Activated CD4-positive, alpha-beta memory T cell treated with anti-CD3 and anti-CD28 coated beads, Interleukin-2, amount 10 ng/mL, durations not matched to agents 7 days and 5 days (primary cell): ENCODE results near the gene ACSL4. TPM values are rescaled to one million over a fixed set of nuclear protein-coding genes. Genes with fewer than 3 reads are reported as not detected.
"Not testable (repeated sequence)": the region's sequence is repeated elsewhere in the genome, so short reads cannot be mapped to it uniquely, and the experiment has no call there.

Experiments
- CTCF ChIA-PET: fragments of 350-600 bp; sonication (Branson Sonifier 250); formaldehyde crosslinking; loops from one replicate; lab custom pipeline; 2021; ENCODE audit warnings: antibody characterized with exemption, inconsistent platforms; lab: Charles Lee
- POLR2A ChIA-PET: fragments of 350-600 bp; sonication (Branson Sonifier 250); formaldehyde crosslinking; loops from one replicate; lab custom pipeline; 2021; ENCODE audit warnings: antibody characterized with exemption; lab: Charles Lee
- DNase-seq: peaks from one replicate; pipeline ENCODE4 v3.0.0-alpha.2; 2020
- H3K27ac Mint-ChIP-seq: one replicate; pipeline ENCODE4 v1.8.0; 2021; ENCODE audit warnings: mild to moderate bottlenecking, mixed read lengths
- H3K27me3 Mint-ChIP-seq: one replicate; pipeline ENCODE4 v1.8.0; 2021; ENCODE audit warnings: mixed read lengths
- H3K36me3 Mint-ChIP-seq: one replicate; pipeline ENCODE4 v1.8.0; 2021; ENCODE audit warnings: low read depth, mixed read lengths
- H3K4me1 Mint-ChIP-seq: one replicate; pipeline ENCODE4 v1.8.0; 2021; ENCODE audit warnings: mixed read lengths
- H3K4me3 Mint-ChIP-seq: one replicate; pipeline ENCODE4 v1.8.0; 2021; ENCODE audit warnings: mild to moderate bottlenecking, mixed read lengths
- H3K9me3 Mint-ChIP-seq: one replicate; pipeline ENCODE4 v1.8.0; 2021; ENCODE audit warnings: mixed read lengths
- total RNA-seq, 2 experiments: library from RNA; stranded (reverse); gene quantifications; one replicate each; pipeline ENCODE4 v1.2.3, GENCODE V29; 2021

Gene ACSL4
- total RNA-seq, 2 experiments from 2014 or later, result 62.1 to 64.9 TPM

- H3K4me3 Mint-ChIP-seq, result no peak overlapping the region
- CTCF ChIA-PET, result no interaction called here
Observed at GRCh38 chrX:109749207-109749606, 16.1 kb upstream of the ACSL4 start.

GRCh38 chrX:109747681-109748080 lies 14.6 kb upstream of the ACSL4 start:
- CTCF ChIA-PET, result no interaction called here
- Mint-ChIP-seq H3K4me1 (no peaks in the 10 kb centered on the region), H3K4me3 (no peak overlapping the region), H3K36me3 (no peaks in the 10 kb centered on the region), H3K9me3 (no peaks in the 10 kb centered on the region), H3K27ac (no peak overlapping the region), H3K27me3 (no peaks in the 10 kb centered on the region)
- POLR2A ChIA-PET, result no interaction called here
- DNase-seq, result no peak

More at GRCh38 chrX:109749207-109749606, 16.1 kb upstream of the ACSL4 start:
- H3K27ac Mint-ChIP-seq, result no peak overlapping the region
- H3K27me3 Mint-ChIP-seq, result no peaks in the 10 kb centered on the region
- no peaks in the 10 kb centered on the region for H3K9me3 Mint-ChIP-seq
- DNase-seq, result no peak
- no peaks in the 10 kb centered on the region for H3K36me3 Mint-ChIP-seq
- H3K4me1 Mint-ChIP-seq, result no peaks in the 10 kb centered on the region
- POLR2A ChIA-PET, result no interaction called here

GRCh38 chrX:109742722-109743121 lies 9.7 kb upstream of the ACSL4 start:
- H3K27me3 Mint-ChIP-seq, result no peaks in the 10 kb centered on the region
- DNase-seq, result no peak
- H3K36me3 Mint-ChIP-seq, result no peaks in the 10 kb centered on the region
- H3K4me1 Mint-ChIP-seq, result no peaks in the 10 kb centered on the region
- no peaks in the 10 kb centered on the region for H3K9me3 Mint-ChIP-seq
- no peak overlapping the region for H3K4me3 Mint-ChIP-seq
- no peak overlapping the region for H3K27ac Mint-ChIP-seq
- CTCF ChIA-PET, result no interaction called here
- POLR2A ChIA-PET, result no interaction called here

GRCh38 chrX:109740896-109741295 lies 7.8 kb upstream of the ACSL4 start:
- CTCF ChIA-PET, DNase-seq, H3K36me3 Mint-ChIP-seq, H3K9me3 Mint-ChIP-seq, H3K4me1 Mint-ChIP-seq, H3K27ac Mint-ChIP-seq, H3K27me3 Mint-ChIP-seq, POLR2A ChIA-PET, H3K4me3 Mint-ChIP-seq: not testable (repeated sequence)

- ChIA-PET CTCF (no interaction called here), POLR2A (no interaction called here)
- Mint-ChIP-seq H3K27me3 (no peaks in the 10 kb centered on the region), H3K4me3 (no peak overlapping the region), H3K9me3 (no peaks in the 10 kb centered on the region), H3K36me3 (no peaks in the 10 kb centered on the region), H3K27ac (no peak overlapping the region), H3K4me1 (no peaks in the 10 kb centered on the region)
- no peak for DNase-seq
Observed at GRCh38 chrX:109740433-109740809, 7.4 kb upstream of the ACSL4 start.

GRCh38 chrX:109739625-109740432 lies 6.8 kb upstream of the ACSL4 start:
- CTCF ChIA-PET, result no interaction called here
- H3K9me3 Mint-ChIP-seq, result no peaks in the 10 kb centered on the region

GRCh38 chrX:109735202-109735744 lies 2.2 kb upstream of the ACSL4 start:
- ChIA-PET POLR2A (no interaction called here), CTCF (interaction anchor here (2.4 to 2.5 kb wide), 2 partner anchors 22 to 156 kb away, joined by 7 to 9 read pairs; no protein-coding TSS in a partner anchor)
- no peak overlapping the region for H3K4me3 Mint-ChIP-seq
- H3K27ac Mint-ChIP-seq, result no peak overlapping the region
- DNase-seq, result no peak
- no peaks in the 10 kb centered on the region for H3K27me3 Mint-ChIP-seq
- no peaks in the 10 kb centered on the region for H3K9me3 Mint-ChIP-seq
- peaks cover 17% of the 10 kb centered on the region for H3K4me1 Mint-ChIP-seq
- peaks cover 11% of the 10 kb centered on the region for H3K36me3 Mint-ChIP-seq

More at GRCh38 chrX:109739625-109740432, 6.8 kb upstream of the ACSL4 start:
- no peak for DNase-seq
- no peaks in the 10 kb centered on the region for H3K27me3 Mint-ChIP-seq
- POLR2A ChIA-PET, result no interaction called here
- no peaks in the 10 kb centered on the region for H3K36me3 Mint-ChIP-seq
- H3K4me3 Mint-ChIP-seq, result no peak overlapping the region
- H3K27ac Mint-ChIP-seq, result no peak overlapping the region
- peaks cover 2% of the 10 kb centered on the region for H3K4me1 Mint-ChIP-seq

GRCh38 chrX:109733613-109734083 lies 591 bp upstream of the ACSL4 start:
- H3K36me3 Mint-ChIP-seq, result peaks cover 20% of the 10 kb centered on the region
- POLR2A ChIA-PET, result interaction anchor here (1.4 to 3.3 kb wide), 4 partner anchors 14 to 269 kb away, joined by 4 to 11 read pairs (median 6); partner anchors contain the start of gene TMEM164
- H3K27ac Mint-ChIP-seq, result peak overlapping the region; percentile 86
- CTCF ChIA-PET, result interaction anchor here (0.8 to 2.5 kb wide), 4 partner anchors 21 to 157 kb away, joined by 3 to 9 read pairs (median 6); no protein-coding TSS in a partner anchor
- H3K4me1 Mint-ChIP-seq, result peaks cover 28% of the 10 kb centered on the region
- peak overlapping the region; percentile 99 for H3K4me3 Mint-ChIP-seq
- no peaks in the 10 kb centered on the region for H3K9me3 Mint-ChIP-seq
- no peak for DNase-seq
- no peaks in the 10 kb centered on the region for H3K27me3 Mint-ChIP-seq

- CTCF ChIA-PET, result no interaction called here
- peak overlapping the region; percentile 99 for H3K4me3 Mint-ChIP-seq
Observed at GRCh38 chrX:109732017-109732801, 848 bp downstream of the ACSL4 start.

GRCh38 chrX:109728173-109728535 lies 4.9 kb downstream of the ACSL4 start:
- CTCF ChIA-PET, result no interaction called here
- no peaks in the 10 kb centered on the region for H3K27me3 Mint-ChIP-seq
- peak overlapping the region; percentile 32 for H3K4me3 Mint-ChIP-seq

More at GRCh38 chrX:109732017-109732801, 848 bp downstream of the ACSL4 start:
- peak; percentile 19 for DNase-seq
- peaks cover 40% of the 10 kb centered on the region for H3K4me1 Mint-ChIP-seq
- H3K36me3 Mint-ChIP-seq, result peaks cover 23% of the 10 kb centered on the region
- no peaks in the 10 kb centered on the region for H3K9me3 Mint-ChIP-seq
- no peaks in the 10 kb centered on the region for H3K27me3 Mint-ChIP-seq
- H3K27ac Mint-ChIP-seq, result peak overlapping the region; percentile 98
- POLR2A ChIA-PET, result interaction anchor here (1.3 to 3.3 kb wide), 5 partner anchors 12 to 271 kb away, joined by 4 to 11 read pairs (median 6); partner anchors contain the start of gene TMEM164

GRCh38 chrX:109724971-109725370 lies 8.1 kb downstream of the ACSL4 start:
- DNase-seq, H3K27ac Mint-ChIP-seq, POLR2A ChIA-PET, H3K9me3 Mint-ChIP-seq, H3K27me3 Mint-ChIP-seq, H3K4me3 Mint-ChIP-seq, CTCF ChIA-PET: not testable (repeated sequence)
- Mint-ChIP-seq H3K4me1 (peaks cover 37% of the 10 kb centered on the region), H3K36me3 (peaks cover 19% of the 10 kb centered on the region)

More at GRCh38 chrX:109728173-109728535, 4.9 kb downstream of the ACSL4 start:
- DNase-seq, result no peak
- Mint-ChIP-seq H3K36me3 (peaks cover 27% of the 10 kb centered on the region), H3K9me3 (no peaks in the 10 kb centered on the region), H3K27ac (no peak overlapping the region), H3K4me1 (peaks cover 36% of the 10 kb centered on the region)
- POLR2A ChIA-PET, result no interaction called here

- Mint-ChIP-seq H3K27me3 (no peaks in the 10 kb centered on the region), H3K4me1 (peaks cover 18% of the 10 kb centered on the region), H3K4me3 (no peak overlapping the region), H3K9me3 (no peaks in the 10 kb centered on the region), H3K36me3 (peaks cover 13% of the 10 kb centered on the region), H3K27ac (no peak overlapping the region)
- POLR2A ChIA-PET, result interaction anchor here (2.0 kb wide), 1 partner anchor 12 kb away, joined by 7 read pairs; the partner anchor contains the start of gene ACSL4
- CTCF ChIA-PET, result no interaction called here
- DNase-seq, result no peak
Observed at GRCh38 chrX:109720947-109721346, 12.1 kb downstream of the ACSL4 start.
